ENCODE data around the gene PLCG2.

Gene PLCG2

GRCh38 chr16:81843683-81844082 lies 64.6 kb downstream of the PLCG2 start:
- H3K36me3 ChIP-seq (replicated peaks; ENCODE audit: low read depth, low read length), result peaks cover 20% of the 10 kb centered on the region
- no peaks in the 10 kb centered on the region for H3K27me3 ChIP-seq (ENCODE audit: low read depth, low read length)
- no peaks in the 10 kb centered on the region for H3K9me3 ChIP-seq (ENCODE audit: insufficient read depth, low read length)
- no peak overlapping the region for H2AFZ ChIP-seq (ENCODE audit: low read depth, low read length)
- H4K20me1 ChIP-seq (ENCODE audit: insufficient read depth, low read length), result peaks cover 87% of the 10 kb centered on the region
- TF ChIP-seq, protein P1, sequence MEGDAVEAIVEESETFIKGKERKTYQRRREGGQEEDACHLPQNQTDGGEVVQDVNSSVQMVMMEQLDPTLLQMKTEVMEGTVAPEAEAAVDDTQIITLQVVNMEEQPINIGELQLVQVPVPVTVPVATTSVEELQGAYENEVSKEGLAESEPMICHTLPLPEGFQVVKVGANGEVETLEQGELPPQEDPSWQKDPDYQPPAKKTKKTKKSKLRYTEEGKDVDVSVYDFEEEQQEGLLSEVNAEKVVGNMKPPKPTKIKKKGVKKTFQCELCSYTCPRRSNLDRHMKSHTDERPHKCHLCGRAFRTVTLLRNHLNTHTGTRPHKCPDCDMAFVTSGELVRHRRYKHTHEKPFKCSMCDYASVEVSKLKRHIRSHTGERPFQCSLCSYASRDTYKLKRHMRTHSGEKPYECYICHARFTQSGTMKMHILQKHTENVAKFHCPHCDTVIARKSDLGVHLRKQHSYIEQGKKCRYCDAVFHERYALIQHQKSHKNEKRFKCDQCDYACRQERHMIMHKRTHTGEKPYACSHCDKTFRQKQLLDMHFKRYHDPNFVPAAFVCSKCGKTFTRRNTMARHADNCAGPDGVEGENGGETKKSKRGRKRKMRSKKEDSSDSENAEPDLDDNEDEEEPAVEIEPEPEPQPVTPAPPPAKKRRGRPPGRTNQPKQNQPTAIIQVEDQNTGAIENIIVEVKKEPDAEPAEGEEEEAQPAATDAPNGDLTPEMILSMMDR (IDR thresholded peaks at IDR 0.05; ENCODE audit: low read depth, low read length), result no peak
- TF ChIP-seq EZH2phosphoT487 (IDR thresholded peaks at IDR 0.05; ENCODE audit: low read depth), result no peak
- peaks cover 38% of the 10 kb centered on the region for H3K4me1 ChIP-seq (ENCODE audit: low read length)
- H3K4me3 ChIP-seq (ENCODE audit: low read length), result no peak overlapping the region
- no peak overlapping the region for H3K4me2 ChIP-seq (ENCODE audit: low read length)
- H3K79me2 ChIP-seq (ENCODE audit: low read length), result peaks cover 90% of the 10 kb centered on the region
- H3K27ac ChIP-seq (ENCODE audit: low read length), result no peak overlapping the region
- H3K9ac ChIP-seq (ENCODE audit: low read length), result no peak overlapping the region

- Histone ChIP-seq H3K79me2 (ENCODE audit: low read length) (peaks cover 94% of the 10 kb centered on the region), H3K4me1 (ENCODE audit: low read length) (peaks cover 19% of the 10 kb centered on the region), H4K20me1 (ENCODE audit: insufficient read depth, low read length) (peaks cover 94% of the 10 kb centered on the region), H3K4me3 (ENCODE audit: low read length) (no peak overlapping the region), H3K27ac (ENCODE audit: low read length) (no peak overlapping the region), H3K4me2 (ENCODE audit: low read length) (no peak overlapping the region), H3K36me3 (replicated peaks; ENCODE audit: low read depth, low read length) (peaks cover 16% of the 10 kb centered on the region), H3K9me3 (ENCODE audit: insufficient read depth, low read length) (no peaks in the 10 kb centered on the region), H2AFZ (ENCODE audit: low read depth, low read length) (no peak overlapping the region), H3K27me3 (ENCODE audit: low read depth, low read length) (no peaks in the 10 kb centered on the region), H3K9ac (ENCODE audit: low read length) (no peak overlapping the region)
- TF ChIP-seq EZH2phosphoT487 (IDR thresholded peaks at IDR 0.05; ENCODE audit: low read depth), result no peak
- TF ChIP-seq, protein P1 (IDR thresholded peaks at IDR 0.05; ENCODE audit: low read depth, low read length), result no peak
These were observed 67.0 kb downstream of the PLCG2 start for GRCh38 chr16:81846105-81846504.

- Histone ChIP-seq H2AFZ (ENCODE audit: low read depth, low read length) (no peak overlapping the region), H3K27me3 (ENCODE audit: low read depth, low read length) (no peaks in the 10 kb centered on the region), H3K79me2 (ENCODE audit: low read length) (peaks cover 93% of the 10 kb centered on the region), H3K36me3 (replicated peaks; ENCODE audit: low read depth, low read length) (peaks cover 6% of the 10 kb centered on the region), H4K20me1 (ENCODE audit: insufficient read depth, low read length) (peaks cover 94% of the 10 kb centered on the region), H3K9ac (ENCODE audit: low read length) (no peak overlapping the region), H3K4me2 (ENCODE audit: low read length) (no peak overlapping the region), H3K4me1 (ENCODE audit: low read length) (no peaks in the 10 kb centered on the region), H3K4me3 (ENCODE audit: low read length) (no peak overlapping the region), H3K9me3 (ENCODE audit: insufficient read depth, low read length) (no peaks in the 10 kb centered on the region), H3K27ac (ENCODE audit: low read length) (no peak overlapping the region)
- TF ChIP-seq, protein P1 (IDR thresholded peaks at IDR 0.05; ENCODE audit: low read depth, low read length), result no peak
- TF ChIP-seq EZH2phosphoT487 (IDR thresholded peaks at IDR 0.05; ENCODE audit: low read depth), result no peak
These were observed 69.3 kb downstream of the PLCG2 start for GRCh38 chr16:81848306-81848853.

- Histone ChIP-seq H4K20me1 (ENCODE audit: insufficient read depth, low read length) (peaks cover 91% of the 10 kb centered on the region), H3K27ac (ENCODE audit: low read length) (no peak overlapping the region), H3K9ac (ENCODE audit: low read length) (no peak overlapping the region), H3K27me3 (ENCODE audit: low read depth, low read length) (no peaks in the 10 kb centered on the region), H3K4me2 (ENCODE audit: low read length) (no peak overlapping the region), H3K9me3 (ENCODE audit: insufficient read depth, low read length) (no peaks in the 10 kb centered on the region), H3K4me1 (ENCODE audit: low read length) (peaks cover 10% of the 10 kb centered on the region), H3K36me3 (replicated peaks; ENCODE audit: low read depth, low read length) (peaks cover 14% of the 10 kb centered on the region), H3K79me2 (ENCODE audit: low read length) (peaks cover 89% of the 10 kb centered on the region), H3K4me3 (ENCODE audit: low read length) (no peak overlapping the region), H2AFZ (ENCODE audit: low read depth, low read length) (no peak overlapping the region)
- no peak for TF ChIP-seq EZH2phosphoT487 (IDR thresholded peaks at IDR 0.05; ENCODE audit: low read depth)
- TF ChIP-seq, protein P1 (IDR thresholded peaks at IDR 0.05; ENCODE audit: low read depth, low read length), result no peak
These were observed 71.3 kb downstream of the PLCG2 start for GRCh38 chr16:81850197-81850944.

Data from OCI-LY3 (cell line).